Right cardiac atrium (tissue), 5 donors: Measurements from ENCODE around the gene KAZN. TPM values are rescaled to one million over a fixed set of nuclear protein-coding genes. Genes with fewer than 3 reads are reported as not detected.

Experiments used
- ATAC-seq, 2 donors: fragments of 200-7000 bp; cut with Tn5 transposase; one replicate each; pipeline versions ENCODE4 v1.8.0 to v1.9.1; 2020; ENCODE audit warnings: moderate library complexity in 2 of 2, mild to moderate bottlenecking in 1 of 2
- DNase-seq, 3 donors: peaks; one replicate each; pipeline ENCODE4 v3.0.0-alpha.2; 2020
- H3K27ac ChIP-seq: one replicate; pipeline ENCODE4 v1.5.1; 2013; ENCODE audit warnings: mild to moderate bottlenecking, low read length, control low read depth, moderate library complexity
- H3K27me3 ChIP-seq: one replicate; pipeline ENCODE4 v1.6.1; 2013; ENCODE audit not compliant: control insufficient read depth, insufficient read depth
- H3K4me1 ChIP-seq: one replicate; pipeline ENCODE4 v1.6.1; 2013; ENCODE audit warnings: low read length; ENCODE audit not compliant: control insufficient read depth, insufficient read depth
- H3K4me3 ChIP-seq: one replicate; pipeline ENCODE4 v1.5.1; 2013; ENCODE audit warnings: low read length, control low read depth
- H3K9me3 ChIP-seq: one replicate; pipeline ENCODE4 v1.6.1; 2013; ENCODE audit warnings: low read length; ENCODE audit not compliant: control insufficient read depth
- WGBS: extraction: QIAGEN DNeasy Blood & Tissue Kit; methylation state at CpG from one replicate; pipeline ENCODE4 v1.1.7; 2013; 5-methylcytosine and 5-hydroxymethylcytosine counted together
- intact Hi-C, 4 donors: fragments of 100-400 bp; cut with DNase I; formaldehyde crosslinking; loops; one replicate each; pipeline versions ENCODE4 v1.11.0 to v1.14.0; 2022 to 2023
- polyA plus RNA-seq: library from polyadenylated mRNA; stranded (reverse); fragments of 200-250 nt; gene quantifications from one replicate; pipeline ENCODE4 v1.2.3, GENCODE V29; 2013
- total RNA-seq, 4 donors: library from RNA; stranded (reverse); fragmentation: NEBNext Ultra II Directional; extraction: Animal tissue kit (Norgen Biotek cat#: 25700); gene quantifications; one replicate each; pipeline ENCODE4 v1.2.1, GENCODE V29; 2021
- donor health status: healthy with polysubstance abuse.
- donor health status: DM: no; HTN: yes; CAD: no.
- donor health status: DM: no; HTN: no; CAD: no.
- donor health status: DM: no; HTN: yes; CAD: no; lungs with severe emphysema.
- donor health status: DM: yes; HTN: yes; CAD: no.

The KAZN gene
- total and polyA plus RNA-seq, 5 donors = 3.7 to 14.9 (median 12.7) TPM

GRCh38 chr1:15045123-15045522, 446.6 kb downstream of the KAZN start:
- WGBS = 92% methylated on average over 7 of the region's 7 CpGs
- DNase-seq = no peak
- no peak for ATAC-seq
- no peaks in the 10 kb centered on the region for H3K27me3 ChIP-seq
- H3K4me3 ChIP-seq = no peak overlapping the region
- intact Hi-C loops = loop anchor here in 3 of 4 donors (5.0 to 10.0 kb wide), 4 partner anchors 930 to 1080 kb away; no protein-coding TSS in a partner anchor
- H3K4me1 ChIP-seq = no peaks in the 10 kb centered on the region
- H3K9me3 ChIP-seq = no peaks in the 10 kb centered on the region
- H3K27ac ChIP-seq = no peak overlapping the region

GRCh38 chr1:15046487-15047165, 448.1 kb downstream of the KAZN start:
- no peaks in the 10 kb centered on the region for H3K4me1 ChIP-seq
- DNase-seq = peak; percentile 74 to 86 (median 82)
- H3K9me3 ChIP-seq = no peaks in the 10 kb centered on the region
- peak; percentile 63 to 77 for ATAC-seq
- 44% methylated on average over 14 of the region's 14 CpGs for WGBS
- H3K27me3 ChIP-seq = no peaks in the 10 kb centered on the region
- intact Hi-C loops = loop anchor here in 3 of 4 donors (5.0 to 10.0 kb wide), 4 partner anchors 932 to 1082 kb away; no protein-coding TSS in a partner anchor
- H3K4me3 ChIP-seq = no peak overlapping the region
- H3K27ac ChIP-seq = no peak overlapping the region

- Histone ChIP-seq H3K4me1 (no peaks in the 10 kb centered on the region), H3K9me3 (no peaks in the 10 kb centered on the region), H3K27me3 (no peaks in the 10 kb centered on the region), H3K4me3 (no peak overlapping the region), H3K27ac (no peak overlapping the region)
- WGBS = 95% methylated on average over 11 of the region's 11 CpGs
- DNase-seq (no peak), ATAC-seq (no peak)
- intact Hi-C loops = loop anchor here in 3 of 4 donors (5.0 to 10.0 kb wide), 4 partner anchors 932 to 1082 kb away; no protein-coding TSS in a partner anchor
Measured at GRCh38 chr1:15047237-15047636, 448.8 kb downstream of the KAZN start.

GRCh38 chr1:15048437-15048980, 450.0 kb downstream of the KAZN start:
- intact Hi-C loops = loop anchor here in 3 of 4 donors (5.0 to 10.0 kb wide), 4 partner anchors 934 to 1084 kb away; no protein-coding TSS in a partner anchor
- H3K27ac ChIP-seq = no peak overlapping the region
- 93% methylated on average over 35 of the region's 35 CpGs for WGBS
- H3K4me1 ChIP-seq = no peaks in the 10 kb centered on the region
- ATAC-seq = no peak
- peak in 1 of 3 donors; percentile 44 for DNase-seq
- H3K27me3 ChIP-seq = no peaks in the 10 kb centered on the region
- H3K4me3 ChIP-seq = no peak overlapping the region
- H3K9me3 ChIP-seq = no peaks in the 10 kb centered on the region

GRCh38 chr1:15049067-15049466, 450.6 kb downstream of the KAZN start:
- 94% methylated on average over 13 of the region's 13 CpGs for WGBS
- H3K27ac ChIP-seq = no peak overlapping the region
- peak in 1 of 3 donors; percentile 43 for DNase-seq
- intact Hi-C loops = loop anchor here in 3 of 4 donors (5.0 to 10.0 kb wide), 4 partner anchors 934 to 1084 kb away; no protein-coding TSS in a partner anchor
- no peaks in the 10 kb centered on the region for H3K27me3 ChIP-seq
- no peaks in the 10 kb centered on the region for H3K4me1 ChIP-seq
- no peak for ATAC-seq
- no peaks in the 10 kb centered on the region for H3K9me3 ChIP-seq
- H3K4me3 ChIP-seq = no peak overlapping the region

- DNase-seq (no peak), ATAC-seq (no peak)
- Histone ChIP-seq H3K9me3 (no peaks in the 10 kb centered on the region), H3K4me3 (no peak overlapping the region), H3K27me3 (no peaks in the 10 kb centered on the region), H3K4me1 (no peaks in the 10 kb centered on the region), H3K27ac (no peak overlapping the region)
- intact Hi-C loops = no loop called here
- WGBS = 81% methylated on average over 8 of the region's 8 CpGs
Measured at GRCh38 chr1:15051882-15052528, 453.5 kb downstream of the KAZN start.

- Histone ChIP-seq H3K9me3 (no peaks in the 10 kb centered on the region), H3K4me1 (no peaks in the 10 kb centered on the region), H3K4me3 (no peak overlapping the region), H3K27ac (no peak overlapping the region), H3K27me3 (no peaks in the 10 kb centered on the region)
- DNase-seq (peak in 1 of 3 donors; percentile 23), ATAC-seq (no peak)
- 92% methylated on average over 9 of the region's 9 CpGs for WGBS
- intact Hi-C loops = no loop called here
Measured at GRCh38 chr1:15053153-15053552, 454.7 kb downstream of the KAZN start.

GRCh38 chr1:15055736-15056415, 457.4 kb downstream of the KAZN start:
- WGBS = 97% methylated on average over 29 of the region's 29 CpGs
- intact Hi-C loops = no loop called here
- Histone ChIP-seq H3K4me3 (no peak overlapping the region), H3K4me1 (no peaks in the 10 kb centered on the region), H3K27me3 (no peaks in the 10 kb centered on the region), H3K9me3 (no peaks in the 10 kb centered on the region), H3K27ac (no peak overlapping the region)
- peak in 1 of 3 donors; percentile 34 for DNase-seq
- ATAC-seq = no peak

- ATAC-seq (no peak), DNase-seq (peak in 1 of 3 donors; percentile 21)
- intact Hi-C loops = no loop called here
- Histone ChIP-seq H3K27me3 (no peaks in the 10 kb centered on the region), H3K27ac (no peak overlapping the region), H3K4me3 (no peak overlapping the region), H3K4me1 (no peaks in the 10 kb centered on the region), H3K9me3 (no peaks in the 10 kb centered on the region)
- WGBS = 92% methylated on average over 4 of the region's 4 CpGs
Measured at GRCh38 chr1:15056515-15057285, 458.2 kb downstream of the KAZN start.

GRCh38 chr1:15057834-15058233, 459.3 kb downstream of the KAZN start:
- Histone ChIP-seq H3K9me3 (no peaks in the 10 kb centered on the region), H3K27me3 (no peaks in the 10 kb centered on the region), H3K4me3 (no peak overlapping the region), H3K4me1 (no peaks in the 10 kb centered on the region), H3K27ac (no peak overlapping the region)
- ATAC-seq = no peak
- DNase-seq = no peak
- intact Hi-C loops = no loop called here
- 94% methylated on average over 5 of the region's 5 CpGs for WGBS
